ENCODE results near the gene DUSP19.
"Not testable (repeated sequence)": the region's sequence is repeated elsewhere in the genome, so short reads cannot be mapped to it uniquely, and the experiment has no call there.

Gene DUSP19, protein sequence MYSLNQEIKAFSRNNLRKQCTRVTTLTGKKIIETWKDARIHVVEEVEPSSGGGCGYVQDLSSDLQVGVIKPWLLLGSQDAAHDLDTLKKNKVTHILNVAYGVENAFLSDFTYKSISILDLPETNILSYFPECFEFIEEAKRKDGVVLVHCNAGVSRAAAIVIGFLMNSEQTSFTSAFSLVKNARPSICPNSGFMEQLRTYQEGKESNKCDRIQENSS

GRCh38 chr2:183078464-183079138, at the start of gene DUSP19:
TSS of gene DUSP19 (plus strand) at chr2:183078747. CDS start at chr2:183078934, 187 bp downstream.
- DNase-seq (ENCODE audit: low spot score), result peak; percentile 80

- DNase-seq (ENCODE audit: low spot score), result no peak
These were observed 49.3 kb upstream of the DUSP19 start for GRCh38 chr2:183029219-183029618.

GRCh38 chr2:183031911-183032794, 46.4 kb upstream of the DUSP19 start:
- no peak for DNase-seq (ENCODE audit: low spot score)

- no peak for DNase-seq (ENCODE audit: low spot score)
These were observed 44.6 kb upstream of the DUSP19 start for GRCh38 chr2:183033951-183034350.

GRCh38 chr2:183034806-183035205, 43.7 kb upstream of the DUSP19 start:
- no peak for DNase-seq (ENCODE audit: low spot score)

GRCh38 chr2:183035298-183035953, 43.1 kb upstream of the DUSP19 start:
- DNase-seq (ENCODE audit: low spot score), result no peak

DNA sequence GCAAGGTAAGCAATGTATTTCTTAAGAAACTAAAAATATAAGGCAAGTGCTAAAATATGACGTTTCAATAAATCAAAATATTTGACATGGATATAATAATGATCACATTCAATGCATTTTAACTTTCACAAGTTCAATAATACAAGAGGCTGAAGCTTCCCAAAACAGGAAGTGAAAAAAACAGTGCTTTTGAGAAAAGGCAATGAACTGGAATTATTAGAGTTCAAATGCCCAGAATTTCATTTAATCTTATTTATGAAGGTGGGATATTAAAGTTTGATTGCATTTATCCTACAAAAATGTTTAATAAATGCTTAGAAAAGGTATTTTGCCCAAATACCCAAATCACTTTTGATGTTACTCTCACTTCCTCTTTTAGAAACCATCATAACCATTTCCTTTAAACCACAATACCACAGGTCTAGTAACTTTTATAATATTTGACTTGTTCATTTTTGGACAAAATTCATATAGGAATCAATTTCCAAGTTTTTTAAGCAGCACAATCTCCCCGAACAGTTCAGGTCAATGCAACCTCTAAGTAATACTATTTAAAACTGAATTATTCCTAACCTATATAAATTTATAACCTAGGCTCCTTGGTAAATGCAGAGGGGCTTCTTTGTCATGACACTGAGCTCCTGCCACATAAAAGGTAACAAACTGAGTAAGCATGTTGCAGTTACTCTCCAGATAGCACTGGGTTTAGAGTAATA, 42.4 kb upstream of the DUSP19 start:
- DNase-seq (ENCODE audit: low spot score), result no peak

DNA sequence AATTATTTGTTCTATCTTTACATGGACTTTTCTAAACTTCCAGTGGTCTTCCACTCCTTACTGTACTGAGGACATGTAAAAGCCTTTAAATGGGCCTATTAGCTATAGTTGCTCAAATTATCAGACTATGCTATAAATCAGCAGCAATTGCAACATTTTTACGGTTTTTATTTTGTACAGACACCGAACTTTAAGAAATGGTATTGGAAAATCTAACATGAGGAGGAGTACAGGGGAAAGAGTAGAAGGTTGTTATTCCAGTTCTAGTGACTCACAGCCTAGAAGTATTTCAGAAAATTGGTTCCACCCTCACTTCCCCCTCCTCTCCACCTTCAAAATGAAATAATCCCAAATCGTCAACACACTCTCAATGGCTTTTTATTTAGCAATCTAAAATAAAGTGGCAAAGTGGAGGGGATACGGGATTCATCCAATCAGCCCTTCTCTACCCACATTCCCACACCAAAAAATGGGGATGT, 41.4 kb upstream of the DUSP19 start:
- DNase-seq (ENCODE audit: low spot score), result no peak

DNA sequence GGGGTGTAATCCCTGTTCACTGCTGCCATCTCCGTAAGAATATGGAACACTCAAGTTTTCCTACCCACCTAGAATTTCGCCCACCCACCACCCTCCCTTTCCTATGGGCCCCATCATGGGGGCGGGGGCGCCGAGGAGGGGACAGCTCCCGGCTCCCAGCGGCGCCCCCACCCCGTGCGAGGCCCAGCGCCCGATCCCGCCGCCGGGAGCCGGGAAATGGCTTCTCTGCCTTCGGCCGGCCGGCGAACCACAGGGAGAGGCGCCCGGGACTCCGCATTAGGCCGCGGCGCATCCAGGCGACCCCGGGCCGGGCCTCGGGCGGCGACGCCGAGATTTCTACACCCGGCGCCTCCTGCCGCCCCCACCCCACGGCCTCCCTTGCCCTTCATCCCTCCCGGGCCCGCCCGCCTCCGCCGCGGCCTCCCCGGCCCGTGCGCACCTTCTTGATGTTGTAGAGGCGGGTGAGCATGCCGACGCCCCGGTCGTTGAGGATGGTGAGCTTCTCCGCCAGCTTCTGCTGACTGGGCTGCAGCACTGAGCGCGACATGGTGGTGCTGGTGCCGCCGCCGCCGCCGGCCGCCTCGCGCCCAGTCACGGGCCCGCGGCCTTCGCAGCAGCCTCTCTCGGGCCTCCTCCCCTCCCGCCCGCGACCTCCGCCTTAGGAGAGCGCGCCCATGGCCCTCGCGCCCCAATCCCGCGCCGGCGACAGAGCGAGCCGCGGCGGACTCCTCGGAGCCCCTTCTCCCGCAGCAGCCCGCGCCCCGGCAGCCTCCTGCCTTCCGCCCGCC, 40.8 kb upstream of the DUSP19 start:
- DNase-seq (ENCODE audit: low spot score), result peak; percentile 31

DNA sequence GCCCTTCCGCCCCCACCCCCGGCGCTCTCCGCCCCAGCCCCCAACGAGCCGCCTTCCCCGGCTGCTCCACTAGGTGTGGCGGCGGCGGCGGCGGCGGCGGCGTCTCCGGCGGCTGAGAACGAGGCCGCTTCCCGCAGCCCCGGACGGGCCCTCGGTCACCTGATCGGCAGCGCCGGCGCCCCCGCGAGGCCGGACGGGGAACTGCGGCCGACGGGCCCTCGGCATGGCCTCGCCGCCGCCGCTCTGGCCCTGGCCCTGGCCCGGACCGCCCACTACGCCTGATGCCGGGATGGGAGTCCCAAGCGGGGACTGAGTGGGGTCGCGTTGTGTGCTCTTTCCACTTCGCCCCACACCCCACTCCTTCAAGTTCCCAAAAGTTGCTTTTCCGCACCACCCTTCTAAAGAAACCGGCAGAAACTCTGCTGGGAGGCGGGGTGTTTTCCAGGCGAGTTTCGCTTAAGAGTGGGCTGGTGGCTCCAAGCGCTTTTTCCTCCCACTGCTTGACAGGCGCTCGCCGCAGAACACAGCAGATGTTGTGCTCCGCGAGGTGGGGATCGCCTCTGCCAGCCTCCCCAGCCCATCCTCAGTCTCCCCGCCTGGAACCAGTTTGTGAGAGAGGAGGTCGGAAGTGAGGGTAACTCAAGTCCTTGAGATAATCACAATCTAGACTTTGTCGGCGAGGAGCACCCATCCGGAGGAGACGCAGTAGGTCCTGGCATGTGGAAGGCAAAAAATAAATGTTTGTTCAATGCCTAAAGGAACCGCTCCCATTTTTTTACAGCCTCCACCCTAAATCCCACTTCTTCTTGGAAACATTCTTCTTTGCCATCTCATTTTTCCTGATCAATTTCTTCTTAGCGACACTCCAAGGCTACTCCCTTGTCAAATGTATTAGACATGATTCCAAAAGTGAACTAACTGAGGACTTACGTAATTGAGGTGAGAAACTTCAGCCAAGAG, 39.9 kb upstream of the DUSP19 start, which contains the start of gene NCKAP1:
NCKAP1 (minus strand) TSS at position 117 of the 960 bp plus-strand sequence. CDS start 358 bp downstream, outside the sequence.
- DNase-seq (ENCODE audit: low spot score), result peak; percentile 65

GRCh38 chr2:183040604-183041003, 37.9 kb upstream of the DUSP19 start:
- DNase-seq (ENCODE audit: low spot score), result no peak

GRCh38 chr2:183043580-183043979, 35.0 kb upstream of the DUSP19 start:
- DNase-seq (ENCODE audit: low spot score), result not testable (repeated sequence)

DNA sequence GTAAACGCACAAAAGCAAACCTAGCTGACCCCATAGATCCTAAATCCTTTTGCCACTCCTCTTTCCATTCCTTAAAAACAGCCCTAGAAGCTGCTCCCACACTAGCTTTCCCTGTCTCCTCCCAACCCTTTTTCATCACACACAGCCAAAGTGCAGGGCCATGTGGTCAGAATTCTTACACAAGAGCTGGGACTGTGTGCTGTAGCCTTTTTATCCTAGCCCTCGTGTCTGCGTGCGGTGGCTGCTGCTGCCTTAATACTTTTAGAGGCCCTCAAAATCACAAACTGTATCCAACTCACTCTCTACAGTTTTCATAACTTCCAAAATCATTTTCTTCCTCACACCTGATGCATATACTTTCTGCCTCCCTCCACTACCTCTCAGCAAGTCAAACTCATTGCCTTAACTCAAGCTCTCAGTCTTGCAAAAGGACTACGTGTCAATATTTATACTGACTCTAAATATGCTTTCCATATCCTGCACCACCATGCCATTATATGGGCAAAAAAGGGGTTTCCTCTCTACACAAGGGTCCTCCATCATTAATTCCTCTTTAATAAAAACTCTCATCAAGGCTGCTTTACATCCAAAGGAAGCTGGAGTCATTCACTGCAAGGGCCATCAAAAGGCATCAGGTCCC, 30.9 kb upstream of the DUSP19 start:
- not testable (repeated sequence) for DNase-seq (ENCODE audit: low spot score)

- DNase-seq (ENCODE audit: low spot score), result no peak
These were observed 29.1 kb upstream of the DUSP19 start for GRCh38 chr2:183049420-183049819.

DNA sequence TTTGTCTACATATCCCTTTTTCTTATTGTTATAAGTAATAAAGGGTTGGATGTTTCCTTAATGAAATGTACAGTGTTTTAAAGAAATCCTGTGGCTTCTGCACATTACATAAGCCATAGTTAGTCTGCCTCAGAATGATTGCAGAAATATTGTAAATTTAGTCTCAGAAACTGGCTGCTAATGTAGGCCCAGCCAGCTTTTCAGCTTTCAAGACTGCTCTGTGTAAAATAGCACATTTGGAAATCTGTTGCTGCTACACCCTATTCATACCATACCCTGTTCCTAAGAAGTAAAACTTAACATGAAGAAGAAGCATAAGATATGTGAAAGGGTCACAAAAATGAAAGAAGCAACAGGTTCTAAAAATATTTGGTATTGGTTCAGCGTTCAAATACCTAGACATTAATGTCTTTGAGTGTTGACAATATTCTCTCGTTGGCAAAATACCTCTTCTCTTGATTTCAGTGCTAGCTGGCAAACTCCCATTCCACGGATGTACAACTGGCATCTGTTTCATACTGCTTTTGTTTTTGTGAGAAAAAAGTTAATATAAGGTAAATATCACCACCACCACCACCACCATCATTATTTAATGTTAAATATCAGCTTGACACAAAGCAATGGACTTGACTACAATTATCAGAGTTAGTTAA, 21.1 kb upstream of the DUSP19 start:
- DNase-seq (ENCODE audit: low spot score), result no peak

DNA sequence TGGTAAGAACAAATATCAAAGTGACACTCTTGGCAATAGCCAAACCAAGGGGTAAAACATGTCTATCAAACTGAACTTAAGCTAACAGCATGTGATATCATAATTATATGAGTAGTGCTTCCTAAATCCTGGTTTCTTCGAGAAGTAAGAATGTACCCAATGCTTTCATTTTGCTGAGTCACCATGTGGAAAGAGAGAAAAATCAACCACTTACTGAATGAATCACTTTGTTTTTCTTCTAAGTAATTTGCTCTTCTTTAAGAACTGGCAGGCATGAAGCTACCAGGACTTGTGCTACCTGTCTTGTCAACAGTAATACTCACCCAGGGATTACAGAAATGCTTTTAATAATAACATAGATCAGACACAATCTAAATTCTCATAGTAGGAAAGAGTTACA, 19.0 kb upstream of the DUSP19 start:
- no peak for DNase-seq (ENCODE audit: low spot score)

- DNase-seq (ENCODE audit: low spot score), result no peak
These were observed 17.8 kb upstream of the DUSP19 start for GRCh38 chr2:183060571-183061231.

GRCh38 chr2:183063083-183063482, 15.5 kb upstream of the DUSP19 start:
- no peak for DNase-seq (ENCODE audit: low spot score)
